HEK293 (cell line): ENCODE results near the gene BSX.
A peak's percentile ranks its signal among the peaks of the same experiment; 100 is the strongest.

ENCODE experiments used
- GLI2 ChIP-seq: fragments of 450-650 bp; formaldehyde crosslinking; IDR thresholded peaks from 2 replicates; pipeline ENCODE4; 2017; ENCODE audit warnings: missing biosample characterization, missing genetic modification characterization, low read depth, borderline replicate concordance
- GLIS1 ChIP-seq: fragments of 450-650 bp; formaldehyde crosslinking; IDR thresholded peaks from 2 replicates; pipeline ENCODE4 v1.5.1; 2016; ENCODE audit warnings: missing biosample characterization, missing genetic modification characterization
- GLIS2 ChIP-seq: fragments of 450-650 bp; formaldehyde crosslinking; IDR thresholded peaks from 2 replicates; pipeline ENCODE4 v1.5.1; 2016; ENCODE audit warnings: missing biosample characterization, missing genetic modification characterization
- HIC1 ChIP-seq: fragments of 450-650 bp; formaldehyde crosslinking; IDR thresholded peaks from 2 replicates; pipeline ENCODE4 v1.5.1; 2016; ENCODE audit warnings: missing biosample characterization, missing genetic modification characterization
- KLF16 ChIP-seq: fragments of 450-650 bp; formaldehyde crosslinking; IDR thresholded peaks from 2 replicates; pipeline ENCODE4 v1.5.1; 2017; ENCODE audit warnings: missing biosample characterization, missing genetic modification characterization
- KLF8 ChIP-seq: fragments of 450-650 bp; formaldehyde crosslinking; IDR thresholded peaks from 2 replicates; pipeline ENCODE4 v1.5.1; 2016; ENCODE audit warnings: missing biosample characterization, missing genetic modification characterization
- MYNN ChIP-seq: fragments of 450-650 bp; formaldehyde crosslinking; IDR thresholded peaks from 2 replicates; pipeline ENCODE4 v1.5.1; 2016; ENCODE audit warnings: missing biosample characterization, missing genetic modification characterization, borderline replicate concordance
- SETDB1 ChIP-seq: IDR thresholded peaks from one replicate; pipeline ENCODE4 v1.6.1; 2017; ENCODE audit warnings: mild to moderate bottlenecking, low read length, moderate library complexity, mixed read lengths; ENCODE audit not compliant: insufficient read length
- SP2 ChIP-seq: fragments of 450-650 bp; formaldehyde crosslinking; IDR thresholded peaks from 2 replicates; pipeline ENCODE4 v1.5.1; 2016; ENCODE audit warnings: missing biosample characterization, missing genetic modification characterization
- TCF7L2 ChIP-seq: IDR thresholded peaks from 2 replicates; pipeline ENCODE4 v1.6.1; 2011; ENCODE audit warnings: low read depth, mild to moderate bottlenecking, inconsistent platforms, low read length, moderate library complexity, borderline replicate concordance
- WT1 ChIP-seq: fragments of 450-650 bp; formaldehyde crosslinking; IDR thresholded peaks from 2 replicates; pipeline ENCODE4 v1.5.1; 2016; ENCODE audit warnings: missing biosample characterization, missing genetic modification characterization
- ZBTB1 ChIP-seq: fragments of 450-650 bp; formaldehyde crosslinking; IDR thresholded peaks from 2 replicates; pipeline ENCODE4 v1.5.1; 2016; ENCODE audit warnings: missing biosample characterization, missing genetic modification characterization
- ZBTB17 ChIP-seq: fragments of 450-650 bp; formaldehyde crosslinking; IDR thresholded peaks from 2 replicates; pipeline ENCODE4 v1.5.1; 2016; ENCODE audit warnings: missing biosample characterization, missing genetic modification characterization
- ZBTB20 ChIP-seq: fragments of 450-650 bp; formaldehyde crosslinking; IDR thresholded peaks from 2 replicates; pipeline ENCODE4 v1.5.1; 2016; ENCODE audit warnings: missing biosample characterization, missing genetic modification characterization
- ZBTB26 ChIP-seq: fragments of 450-650 bp; formaldehyde crosslinking; optimal IDR thresholded peaks from 2 replicates; pipeline ENCODE3; 2016; ENCODE audit warnings: missing biosample characterization, mild to moderate bottlenecking, missing genetic modification characterization
- ZBTB48 ChIP-seq: fragments of 450-650 bp; formaldehyde crosslinking; IDR thresholded peaks from 2 replicates; pipeline ENCODE4 v1.5.1; 2016; ENCODE audit warnings: missing biosample characterization, missing genetic modification characterization
- ZEB2 ChIP-seq: fragments of 450-650 bp; formaldehyde crosslinking; IDR thresholded peaks from 2 replicates; pipeline ENCODE4 v1.5.1; 2016; ENCODE audit warnings: missing biosample characterization, missing genetic modification characterization
- ZIC2 ChIP-seq: fragments of 450-650 bp; formaldehyde crosslinking; IDR thresholded peaks from 2 replicates; pipeline ENCODE4 v1.5.1; 2016; ENCODE audit warnings: missing biosample characterization, missing genetic modification characterization
- ZNF112 ChIP-seq: fragments of 450-650 bp; formaldehyde crosslinking; IDR thresholded peaks from 2 replicates; pipeline ENCODE4 v1.5.0; 2017; ENCODE audit warnings: missing biosample characterization, missing genetic modification characterization
- ZNF169 ChIP-seq: fragments of 450-650 bp; formaldehyde crosslinking; IDR thresholded peaks from 2 replicates; pipeline ENCODE4 v1.5.1; 2016; ENCODE audit warnings: missing biosample characterization, missing genetic modification characterization
- ZNF292 ChIP-seq: fragments of 450-650 bp; formaldehyde crosslinking; IDR thresholded peaks from 2 replicates; pipeline ENCODE4 v1.5.1; 2016; ENCODE audit warnings: low read depth, missing biosample characterization, missing genetic modification characterization, borderline replicate concordance
- ZNF335 ChIP-seq: fragments of 450-650 bp; formaldehyde crosslinking; conservative IDR thresholded peaks from 2 replicates; pipeline ENCODE4 v1.5.1; 2016; ENCODE audit warnings: missing biosample characterization, missing genetic modification characterization
- ZNF354C ChIP-seq: fragments of 450-650 bp; formaldehyde crosslinking; IDR thresholded peaks from 2 replicates; pipeline ENCODE4 v1.5.1; 2016; ENCODE audit warnings: missing biosample characterization, missing genetic modification characterization, low read depth, borderline replicate concordance
- ZNF362 ChIP-seq: fragments of 450-650 bp; formaldehyde crosslinking; IDR thresholded peaks from 2 replicates; pipeline ENCODE4 v1.5.1; 2016; ENCODE audit warnings: missing biosample characterization, missing genetic modification characterization
- ZNF37A ChIP-seq: fragments of 450-650 bp; IDR thresholded peaks from 2 replicates; pipeline ENCODE4 v1.5.1; 2018; ENCODE audit warnings: missing biosample characterization, missing genetic modification characterization
- ZNF394 ChIP-seq: fragments of 450-650 bp; formaldehyde crosslinking; IDR thresholded peaks from 2 replicates; pipeline ENCODE4 v1.5.1; 2016; ENCODE audit warnings: missing biosample characterization, missing genetic modification characterization, mild to moderate bottlenecking, moderate library complexity, borderline replicate concordance
- ZNF398 ChIP-seq: fragments of 450-650 bp; formaldehyde crosslinking; IDR thresholded peaks from 2 replicates; pipeline ENCODE4 v1.5.1; 2017; ENCODE audit warnings: missing biosample characterization, missing genetic modification characterization
- ZNF426 ChIP-seq: fragments of 450-650 bp; formaldehyde crosslinking; IDR thresholded peaks from 2 replicates; pipeline ENCODE4 v1.5.1; 2017; ENCODE audit warnings: missing biosample characterization, missing genetic modification characterization, mild to moderate bottlenecking, inconsistent platforms, moderate library complexity
- ZNF488 ChIP-seq: fragments of 450-650 bp; formaldehyde crosslinking; IDR thresholded peaks from 2 replicates; pipeline ENCODE4 v1.5.1; 2016; ENCODE audit warnings: missing biosample characterization, missing genetic modification characterization
- ZNF549 ChIP-seq: fragments of 450-650 bp; IDR thresholded peaks from 2 replicates; pipeline ENCODE4 v1.5.1; 2018; ENCODE audit warnings: missing biosample characterization, missing genetic modification characterization, mild to moderate bottlenecking, inconsistent platforms, moderate library complexity
- ZNF561 ChIP-seq: fragments of 450-650 bp; IDR thresholded peaks from 2 replicates; pipeline ENCODE4 v1.5.1; 2018; ENCODE audit warnings: missing biosample characterization, missing genetic modification characterization, borderline replicate concordance
- ZNF621 ChIP-seq: fragments of 450-650 bp; formaldehyde crosslinking; IDR thresholded peaks from 2 replicates; pipeline ENCODE4 v1.5.1; 2017; ENCODE audit warnings: missing biosample characterization, missing genetic modification characterization
- ZNF623 ChIP-seq: fragments of 450-650 bp; formaldehyde crosslinking; IDR thresholded peaks from 2 replicates; pipeline ENCODE4 v1.5.1; 2016; ENCODE audit warnings: missing biosample characterization, missing genetic modification characterization
- ZNF624 ChIP-seq: fragments of 450-650 bp; formaldehyde crosslinking; IDR thresholded peaks from 2 replicates; pipeline ENCODE4 v1.5.1; 2017; ENCODE audit warnings: missing biosample characterization, missing genetic modification characterization
- ZNF792 ChIP-seq: fragments of 450-650 bp; formaldehyde crosslinking; IDR thresholded peaks from 2 replicates; pipeline ENCODE4 v1.5.1; 2016; ENCODE audit warnings: missing biosample characterization, missing genetic modification characterization

Gene BSX

GRCh38 chr11:122984186-122985011 lies 2.8 kb upstream of the BSX start (continued):
- TF ChIP-seq ZNF561, result no peak
- TF ChIP-seq HIC1 (tag by site-specific recombination), result no peak
- TF ChIP-seq ZNF354C (tag by site-specific recombination), result no peak
- TF ChIP-seq ZNF169, result no peak
- TF ChIP-seq SETDB1, result no peak
- TF ChIP-seq ZEB2 (tag by site-specific recombination), result no peak
- TF ChIP-seq ZBTB17, result peak; percentile 58; the same call in 1 of the 2 replicates
- TF ChIP-seq ZBTB26 (tag by site-specific recombination), result peak; percentile 33
- TF ChIP-seq ZIC2, result no peak
- no peak for TF ChIP-seq ZNF362
- no peak for TF ChIP-seq ZNF549
- peak; percentile 41 for TF ChIP-seq SP2 (tag by site-specific recombination)
- TF ChIP-seq TCF7L2, result no peak
- TF ChIP-seq ZBTB1, result no peak
- TF ChIP-seq KLF8 (tag by site-specific recombination), result no peak
- no peak for TF ChIP-seq KLF16 (tag by site-specific recombination)
- no peak for TF ChIP-seq ZNF624 (tag by site-specific recombination)
- TF ChIP-seq ZNF621 (tag by site-specific recombination), result no peak
- TF ChIP-seq ZNF394 (tag by site-specific recombination), result no peak
- TF ChIP-seq MYNN, result no peak
- TF ChIP-seq WT1 (tag by site-specific recombination), result no peak
- TF ChIP-seq GLIS2, result peak; percentile 30; the same call in 1 of the 2 replicates
- no peak for TF ChIP-seq ZNF623 (tag by site-specific recombination)
- TF ChIP-seq ZNF398, result no peak
- TF ChIP-seq ZNF488 (tag by site-specific recombination), result no peak
- no peak for TF ChIP-seq ZNF292 (tag by site-specific recombination)
- no peak for TF ChIP-seq ZNF426 (tag by site-specific recombination)
- TF ChIP-seq GLI2 (tag by site-specific recombination), result no peak
- TF ChIP-seq ZNF335 (tag by site-specific recombination), result peak; percentile 90
- no peak for TF ChIP-seq ZNF37A (tag by site-specific recombination)
- no peak for TF ChIP-seq GLIS1 (tag by site-specific recombination)
- peak; percentile 94 for TF ChIP-seq ZBTB48
- TF ChIP-seq ZBTB20 (tag by site-specific recombination), result peak; percentile 85
- no peak for TF ChIP-seq ZNF792 (tag by site-specific recombination)
- TF ChIP-seq ZNF112, result no peak
